ENCODE data around the gene IGFBP5. TPM values are rescaled to one million over a fixed set of nuclear protein-coding genes. Genes with fewer than 3 reads are reported as not detected.
A peak's percentile ranks its signal among the peaks of the same experiment; 100 is the strongest.

The IGFBP5 gene
- total RNA-seq, 4 donors from 2014 or later, result 284 to 2,528 (median 672) TPM

DNA sequence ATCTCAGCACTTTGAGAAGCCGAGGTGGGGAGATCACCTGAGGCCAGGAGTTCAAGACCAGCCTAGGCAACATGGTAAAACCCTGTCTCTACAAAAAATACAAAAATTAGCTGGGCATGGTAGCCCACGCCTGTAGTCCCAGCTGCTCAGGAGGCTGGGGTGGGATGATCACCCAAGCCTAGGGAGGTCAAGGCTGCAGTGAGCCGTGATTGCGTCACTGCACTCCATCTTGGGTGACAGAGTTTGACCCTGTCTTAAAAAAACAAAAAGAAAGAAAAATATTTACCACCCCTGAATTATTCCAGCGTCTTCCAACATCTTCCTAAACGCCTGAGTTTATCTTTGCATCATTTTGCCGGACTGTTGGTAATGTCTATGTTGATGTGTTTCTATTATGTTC, 6.2 kb upstream of the IGFBP5 start:
- TF ChIP-seq, protein P1, sequence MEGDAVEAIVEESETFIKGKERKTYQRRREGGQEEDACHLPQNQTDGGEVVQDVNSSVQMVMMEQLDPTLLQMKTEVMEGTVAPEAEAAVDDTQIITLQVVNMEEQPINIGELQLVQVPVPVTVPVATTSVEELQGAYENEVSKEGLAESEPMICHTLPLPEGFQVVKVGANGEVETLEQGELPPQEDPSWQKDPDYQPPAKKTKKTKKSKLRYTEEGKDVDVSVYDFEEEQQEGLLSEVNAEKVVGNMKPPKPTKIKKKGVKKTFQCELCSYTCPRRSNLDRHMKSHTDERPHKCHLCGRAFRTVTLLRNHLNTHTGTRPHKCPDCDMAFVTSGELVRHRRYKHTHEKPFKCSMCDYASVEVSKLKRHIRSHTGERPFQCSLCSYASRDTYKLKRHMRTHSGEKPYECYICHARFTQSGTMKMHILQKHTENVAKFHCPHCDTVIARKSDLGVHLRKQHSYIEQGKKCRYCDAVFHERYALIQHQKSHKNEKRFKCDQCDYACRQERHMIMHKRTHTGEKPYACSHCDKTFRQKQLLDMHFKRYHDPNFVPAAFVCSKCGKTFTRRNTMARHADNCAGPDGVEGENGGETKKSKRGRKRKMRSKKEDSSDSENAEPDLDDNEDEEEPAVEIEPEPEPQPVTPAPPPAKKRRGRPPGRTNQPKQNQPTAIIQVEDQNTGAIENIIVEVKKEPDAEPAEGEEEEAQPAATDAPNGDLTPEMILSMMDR (IDR thresholded peaks at IDR 0.05), result no peak

DNA sequence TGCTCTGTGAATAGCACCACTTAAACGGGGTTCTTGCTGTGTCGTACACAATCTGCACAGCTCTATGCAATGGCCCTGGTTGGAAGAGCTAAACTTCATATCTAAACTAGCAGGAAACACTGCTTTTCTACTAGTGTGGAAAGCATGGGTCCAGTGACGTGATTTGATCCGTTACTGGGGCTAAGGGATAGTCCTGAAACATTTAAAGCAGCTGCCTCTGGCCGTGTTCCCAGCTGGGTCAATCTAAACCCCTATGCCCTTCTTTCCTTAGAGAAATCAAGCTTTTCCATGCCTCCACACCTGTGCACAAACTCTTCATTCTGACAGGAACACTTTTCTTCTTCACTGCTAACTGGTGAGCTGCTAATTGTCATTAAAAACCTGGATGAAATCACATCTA, 5.4 kb upstream of the IGFBP5 start:
- DNase-seq (ENCODE audit: low spot score) (no peak), ATAC-seq (ENCODE audit: low FRiP score) (no peak)
- TF ChIP-seq, protein P1 (IDR thresholded peaks at IDR 0.05), result no peak

More for the DNA sequence above, 6.2 kb upstream of the IGFBP5 start:
- ATAC-seq (ENCODE audit: low FRiP score) (no peak), DNase-seq (ENCODE audit: low spot score) (no peak)

DNA sequence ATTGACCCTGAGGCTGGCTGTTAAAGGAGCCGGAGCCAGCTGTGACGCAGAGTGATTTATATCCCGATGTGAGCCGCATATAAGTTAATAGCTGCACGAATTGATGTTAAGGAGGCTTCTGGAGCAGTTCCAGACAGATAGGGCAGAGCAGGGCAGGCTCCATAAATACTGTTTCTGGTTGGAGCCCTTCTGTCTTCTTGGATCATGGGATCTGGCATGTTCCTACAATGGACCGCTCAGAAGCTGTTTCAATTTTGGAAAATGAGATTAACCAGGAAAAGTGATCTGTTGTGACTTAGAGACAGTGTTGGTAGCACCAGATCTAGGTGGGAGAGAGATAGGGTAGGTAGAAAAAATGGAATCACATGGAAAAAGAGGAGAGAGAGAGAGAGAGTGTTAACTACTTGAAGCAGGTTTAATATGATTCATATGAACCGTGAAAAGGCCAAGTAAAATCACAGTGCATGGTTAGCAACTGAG, 4.8 kb upstream of the IGFBP5 start:
- TF ChIP-seq, protein P1 (IDR thresholded peaks at IDR 0.05), result no peak
- no peak for DNase-seq (ENCODE audit: low spot score)
- no peak for ATAC-seq (ENCODE audit: low FRiP score)

DNA sequence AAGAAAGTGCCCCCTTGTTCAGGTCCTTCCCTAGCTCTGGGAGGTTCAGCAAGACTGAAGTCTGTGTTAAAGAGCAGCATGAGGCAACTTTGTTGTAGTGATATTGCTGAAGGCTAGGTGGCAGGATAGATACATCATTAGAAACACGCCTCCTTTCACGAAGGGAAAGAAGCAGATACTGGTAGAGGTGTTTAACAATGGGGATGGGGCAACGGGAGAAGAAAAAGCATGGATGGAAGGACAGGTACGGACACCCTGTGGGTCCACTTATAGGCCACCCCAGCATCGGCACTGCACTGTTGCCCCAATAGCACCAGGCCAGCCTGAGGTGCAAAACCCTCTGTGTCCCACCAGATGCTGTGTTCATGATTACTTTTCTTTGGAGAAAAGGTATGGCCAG, 3.5 kb upstream of the IGFBP5 start:
- TF ChIP-seq, protein P1 (IDR thresholded peaks at IDR 0.05), result peak in 1 of 3 donors; percentile 45
- peak; percentile 40 for ATAC-seq (ENCODE audit: low FRiP score)
- no peak for DNase-seq (ENCODE audit: low spot score)

DNA sequence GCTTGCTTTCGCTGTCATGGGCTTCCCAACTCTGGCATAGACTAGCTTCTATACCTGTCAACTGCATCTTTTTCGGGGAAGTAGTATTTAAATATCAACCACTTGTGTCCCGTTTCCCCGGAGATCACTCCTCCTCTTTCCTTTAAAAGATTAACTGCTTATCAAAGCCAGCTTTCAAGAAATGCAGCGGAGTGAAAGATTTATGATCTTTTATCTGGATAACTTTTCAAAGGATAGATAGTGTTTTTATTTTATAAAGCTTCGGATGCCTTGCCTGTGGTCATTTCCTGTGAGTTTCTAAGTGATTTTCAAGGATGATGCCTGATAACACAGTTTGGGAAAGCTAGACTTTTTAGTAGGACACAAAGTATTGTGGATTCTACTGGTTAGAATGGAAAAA, 2.9 kb upstream of the IGFBP5 start:
- TF ChIP-seq, protein P1 (IDR thresholded peaks at IDR 0.05), result no peak
- ATAC-seq (ENCODE audit: low FRiP score) (no peak), DNase-seq (ENCODE audit: low spot score) (no peak)

DNA sequence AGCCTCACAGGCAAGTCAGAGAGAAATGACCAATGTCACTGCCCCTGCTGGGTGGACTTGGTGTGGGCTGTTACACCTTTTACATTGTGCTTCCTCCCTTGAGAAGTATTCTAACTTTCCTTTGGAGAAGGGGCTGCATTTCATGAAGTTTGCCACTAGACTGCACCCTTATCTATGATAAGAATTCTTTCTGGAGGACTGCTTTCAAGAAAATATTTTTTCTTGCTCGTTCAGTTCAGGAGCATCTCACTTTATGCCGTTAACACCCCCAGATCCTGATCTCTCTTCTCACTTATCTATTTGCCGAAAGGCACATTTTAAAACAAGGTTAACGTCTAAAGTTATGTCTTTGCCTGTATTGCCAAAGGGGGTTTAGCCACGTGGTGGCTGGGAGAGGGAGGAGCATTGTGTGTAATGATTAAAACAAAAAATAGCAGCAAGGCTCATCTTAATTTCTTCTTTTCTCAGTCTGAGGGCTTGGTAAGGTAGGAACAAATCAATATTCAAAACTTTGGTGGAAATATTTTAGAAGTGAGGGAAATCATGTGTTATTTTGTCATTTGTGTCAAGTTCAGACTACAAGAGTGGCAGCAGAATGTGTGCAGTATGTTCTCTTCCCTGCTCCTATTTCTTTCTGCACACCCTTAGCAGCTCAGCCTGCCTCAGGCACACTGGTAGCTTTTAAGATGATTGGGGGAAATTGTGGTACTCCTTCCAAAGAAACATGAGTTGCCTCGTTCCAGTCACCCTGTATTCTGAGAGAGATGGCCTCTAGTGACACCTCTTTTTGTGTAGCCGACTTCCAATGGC, 1.6 kb upstream of the IGFBP5 start:
- DNase-seq (ENCODE audit: low spot score) (no peak), ATAC-seq (ENCODE audit: low FRiP score) (no peak)
- TF ChIP-seq, protein P1 (IDR thresholded peaks at IDR 0.05), result no peak

DNA sequence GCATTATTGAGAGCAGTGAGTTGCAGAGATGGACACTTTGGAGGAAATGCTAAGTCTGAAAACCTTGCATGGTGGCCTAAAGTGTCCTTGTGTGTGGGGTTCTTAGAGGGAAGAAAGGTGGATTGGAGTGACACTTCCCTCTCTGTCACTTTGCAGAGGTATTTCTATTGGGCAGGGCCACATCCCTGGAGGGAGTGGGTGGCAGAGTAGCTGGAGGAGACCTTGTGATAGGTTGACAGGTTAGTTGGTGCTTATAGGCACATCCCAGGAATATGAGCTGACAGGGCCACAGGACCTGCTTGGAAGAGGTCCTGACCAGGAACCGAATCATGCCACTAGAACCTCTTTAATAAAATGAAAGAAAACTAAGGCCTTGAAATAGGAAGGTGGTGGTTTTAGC, 972 bp upstream of the IGFBP5 start:
- no peak for DNase-seq (ENCODE audit: low spot score)
- ATAC-seq (ENCODE audit: low FRiP score), result no peak
- TF ChIP-seq, protein P1 (IDR thresholded peaks at IDR 0.05), result no peak
